ENCODE results near the gene SH3RF3.

The SH3RF3 gene

DNA sequence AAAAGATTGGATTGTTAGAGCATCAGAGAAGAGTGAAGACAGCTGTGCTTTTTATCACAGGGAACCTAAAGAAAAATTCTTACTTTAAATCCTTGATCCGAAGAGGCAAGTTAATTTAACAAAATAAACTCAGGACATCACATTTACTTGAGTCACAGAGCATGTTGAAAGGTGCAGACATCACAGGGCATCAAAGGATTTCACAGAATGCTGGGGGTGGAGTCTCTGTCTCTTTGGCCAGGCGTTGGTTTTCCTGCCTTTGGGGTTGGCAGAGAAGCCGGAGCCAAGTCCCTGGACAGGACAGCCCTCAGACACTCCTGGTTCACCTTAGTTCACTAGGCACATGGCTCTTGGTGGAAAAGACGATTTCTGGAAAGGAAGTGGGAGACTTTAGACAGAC is 56.3 kb downstream of the SH3RF3 start:
- DNase-seq, result no peak

DNA sequence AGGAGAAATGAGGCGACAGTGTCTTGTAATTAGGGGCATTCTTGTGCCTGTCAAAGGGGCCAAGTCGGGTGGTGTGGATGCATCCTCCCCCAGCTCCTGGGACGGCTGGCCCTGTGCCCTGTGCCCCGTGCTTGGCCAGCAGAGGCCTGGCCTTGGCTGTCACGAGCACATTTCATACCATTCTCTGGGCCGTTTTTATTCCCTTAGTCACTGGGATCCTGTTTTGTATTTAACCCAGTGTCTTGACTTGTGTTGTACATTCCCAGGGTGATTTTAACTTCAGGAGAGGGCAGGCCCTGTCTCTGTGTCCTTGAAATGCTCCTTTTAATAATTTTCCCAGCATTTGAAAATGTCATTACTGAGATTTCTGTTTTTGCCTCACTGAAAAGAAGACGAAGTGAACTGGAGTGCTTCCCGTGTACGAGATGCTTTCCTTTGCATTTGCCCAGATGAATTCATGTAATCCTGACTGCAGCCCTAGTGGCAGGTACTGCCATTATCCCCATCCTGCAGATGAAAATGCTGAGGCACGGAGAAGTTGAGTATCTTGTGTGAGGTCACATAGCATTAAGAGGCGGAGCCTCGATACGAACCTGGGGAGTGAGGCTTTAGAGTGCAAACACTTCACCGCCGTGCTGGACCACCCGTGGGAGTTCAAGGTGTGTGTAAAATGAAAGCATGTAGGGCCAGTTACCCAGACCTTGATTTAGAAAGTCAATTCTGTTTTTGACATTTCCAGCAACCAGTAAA is 57.0 kb downstream of the SH3RF3 start:
- no peak for DNase-seq

DNA sequence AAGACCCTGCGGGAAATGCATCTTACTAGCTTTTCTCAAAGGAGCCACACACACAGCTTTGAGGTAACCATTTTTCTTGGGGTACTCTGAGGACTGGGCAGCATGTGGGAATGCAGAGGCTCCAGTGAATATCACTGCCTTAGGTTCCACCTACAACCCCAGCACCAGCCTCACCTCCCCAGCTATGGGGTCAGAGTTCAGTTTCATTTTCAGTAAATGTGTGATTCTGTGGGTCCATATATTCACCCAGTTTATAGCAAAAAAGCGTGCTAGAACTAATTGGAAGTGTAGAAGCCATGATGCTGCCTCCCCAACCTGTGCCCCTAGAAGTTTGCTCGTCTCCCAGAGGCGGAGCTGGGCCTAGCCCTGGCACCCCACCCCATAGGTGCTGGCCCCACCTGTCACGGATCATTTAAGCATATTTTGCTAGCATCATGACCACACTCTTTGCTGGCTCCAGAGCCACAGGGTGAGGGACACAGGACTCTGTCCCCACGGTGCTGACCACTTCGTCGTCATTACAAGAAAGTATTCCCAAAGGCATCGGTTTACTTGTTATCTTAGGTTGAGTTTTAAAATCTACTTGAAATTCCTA is 57.7 kb downstream of the SH3RF3 start:
- DNase-seq, result no peak

GRCh38 chr2:109187711-109188495 is 58.9 kb downstream of the SH3RF3 start:
- no peak for DNase-seq

- no peak for DNase-seq
Measured at GRCh38 chr2:109188496-109188890, 59.5 kb downstream of the SH3RF3 start.

DNA sequence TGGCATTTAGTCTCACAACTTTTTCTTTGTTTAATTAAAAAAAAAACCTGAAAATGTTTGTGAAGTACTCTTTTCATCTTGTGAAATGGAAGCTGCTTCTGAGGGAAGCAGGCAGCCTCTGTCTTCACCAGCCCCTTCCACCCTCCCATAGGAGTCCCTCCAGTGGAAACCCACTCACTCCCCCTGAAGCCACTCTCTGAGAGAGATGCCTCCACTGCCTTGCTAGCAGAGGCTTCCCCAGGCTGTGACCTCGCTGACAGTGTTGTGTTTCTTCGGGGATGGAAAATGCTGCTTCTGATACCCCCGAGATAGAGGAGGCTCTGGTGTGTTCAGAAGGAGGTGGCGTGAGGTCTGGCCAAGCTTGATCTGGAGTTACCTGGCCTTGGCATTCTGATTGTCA is 59.9 kb downstream of the SH3RF3 start:
- DNase-seq, result no peak

GRCh38 chr2:109189751-109190150 is 60.7 kb downstream of the SH3RF3 start:
- DNase-seq, result no peak

GRCh38 chr2:109193807-109194619 is 65.0 kb downstream of the SH3RF3 start:
- no peak for DNase-seq

DNA sequence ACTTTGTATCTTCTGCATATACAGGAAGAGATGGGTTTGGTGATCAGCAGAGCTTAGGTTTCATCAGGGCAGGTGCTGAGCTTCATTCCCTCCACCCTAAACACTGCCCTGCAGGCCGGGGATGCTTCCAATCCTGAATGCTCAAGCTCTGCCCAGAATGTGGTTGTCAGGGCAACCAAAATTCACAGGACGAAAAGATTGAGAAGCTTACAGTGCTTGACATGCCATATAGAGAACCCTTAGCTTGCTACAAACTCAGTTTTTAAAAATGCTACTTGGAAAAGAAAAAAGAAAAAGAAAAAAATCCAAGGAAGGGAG is 65.6 kb downstream of the SH3RF3 start:
- no peak for DNase-seq

DNA sequence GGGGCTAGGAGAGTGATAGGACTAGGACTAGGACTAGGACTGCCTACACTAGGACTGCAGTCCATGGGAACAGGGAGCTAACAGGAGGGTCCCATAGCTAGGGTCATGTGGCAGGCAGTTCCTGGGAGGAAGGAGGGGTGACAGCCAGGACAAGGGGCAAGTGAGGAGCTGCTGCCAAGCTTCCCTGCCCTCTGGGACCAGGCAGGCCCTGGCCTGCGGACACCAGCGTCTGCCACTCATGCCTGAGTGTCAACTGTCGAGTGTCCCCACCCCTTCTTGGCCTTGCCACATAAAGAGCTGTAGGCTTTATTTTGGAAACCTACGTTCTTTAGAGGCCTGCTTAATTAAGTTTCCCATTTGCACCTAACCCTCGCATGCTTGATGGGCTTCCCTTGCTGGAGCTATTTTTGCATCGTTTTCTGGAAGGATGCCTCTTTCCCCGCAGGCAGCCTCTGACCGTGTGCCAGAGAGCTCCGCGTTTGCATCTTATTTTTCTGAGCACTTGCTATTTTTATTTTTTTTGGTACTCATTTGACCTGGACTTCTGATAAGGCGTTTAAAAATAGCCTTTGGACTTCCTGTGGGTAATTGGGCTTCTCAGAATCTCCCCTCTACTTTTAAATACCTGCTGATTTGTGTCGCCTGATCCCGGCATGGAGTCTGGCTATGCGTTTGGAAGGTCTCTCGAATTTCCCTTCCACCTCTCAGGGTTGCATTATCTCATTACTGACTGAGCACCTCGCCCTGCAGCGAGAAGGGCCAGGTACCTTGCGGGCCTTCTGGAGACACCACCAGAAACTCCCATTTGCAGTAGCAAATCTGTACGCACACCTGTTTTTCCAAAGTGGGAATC is 66.4 kb downstream of the SH3RF3 start:
- DNase-seq, result no peak

- DNase-seq, result no peak
Measured at GRCh38 chr2:109196081-109196875, 67.3 kb downstream of the SH3RF3 start.

DNA sequence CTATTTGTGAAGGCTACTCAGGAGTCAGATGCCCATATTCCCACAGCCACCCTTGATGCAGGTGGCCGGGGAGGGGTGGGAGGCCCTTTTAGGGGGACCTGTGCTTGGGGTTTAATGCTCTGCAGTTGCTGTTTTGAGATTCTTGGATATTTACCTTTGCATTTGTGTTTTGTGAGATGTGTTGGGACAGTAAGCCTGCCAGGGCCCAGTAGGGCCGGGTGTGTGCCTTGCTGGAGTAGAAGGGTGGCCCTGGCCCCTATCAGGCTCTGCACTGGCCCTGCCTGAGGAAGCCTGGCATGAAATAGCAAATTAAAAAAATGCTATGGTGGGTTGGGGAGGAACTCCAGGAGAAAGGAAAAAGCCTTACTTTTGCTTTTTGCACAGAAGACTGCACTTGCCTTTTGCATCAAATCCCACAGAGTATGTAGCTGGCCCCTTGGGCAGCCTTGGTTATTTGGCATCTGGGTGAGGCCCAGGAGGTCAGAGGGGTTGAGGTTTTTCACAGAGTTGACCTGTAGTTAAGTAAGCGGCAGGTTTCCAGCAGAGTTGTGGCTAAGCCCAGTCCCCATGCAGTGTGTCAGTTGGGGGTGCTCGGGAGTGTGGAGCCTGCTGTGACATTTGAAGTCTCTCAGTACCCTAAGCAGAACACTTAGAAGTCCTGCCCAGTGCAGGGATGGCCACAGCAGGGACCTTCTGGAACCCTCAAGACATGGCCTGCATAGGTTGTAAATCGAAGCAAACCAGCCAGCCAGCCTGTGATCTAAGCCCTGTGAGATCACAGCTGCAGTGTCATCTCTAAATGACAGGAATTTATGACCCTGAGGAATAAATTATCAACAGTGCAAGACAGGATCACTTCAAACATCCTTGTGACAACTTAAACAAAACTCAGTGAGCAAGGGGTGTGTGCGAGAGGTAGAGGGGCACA is 68.8 kb downstream of the SH3RF3 start:
- no peak for DNase-seq

GRCh38 chr2:109199790-109200189 is 70.8 kb downstream of the SH3RF3 start:
- DNase-seq, result no peak

- no peak for DNase-seq
Measured at GRCh38 chr2:109200616-109201464, 71.8 kb downstream of the SH3RF3 start.

DNA sequence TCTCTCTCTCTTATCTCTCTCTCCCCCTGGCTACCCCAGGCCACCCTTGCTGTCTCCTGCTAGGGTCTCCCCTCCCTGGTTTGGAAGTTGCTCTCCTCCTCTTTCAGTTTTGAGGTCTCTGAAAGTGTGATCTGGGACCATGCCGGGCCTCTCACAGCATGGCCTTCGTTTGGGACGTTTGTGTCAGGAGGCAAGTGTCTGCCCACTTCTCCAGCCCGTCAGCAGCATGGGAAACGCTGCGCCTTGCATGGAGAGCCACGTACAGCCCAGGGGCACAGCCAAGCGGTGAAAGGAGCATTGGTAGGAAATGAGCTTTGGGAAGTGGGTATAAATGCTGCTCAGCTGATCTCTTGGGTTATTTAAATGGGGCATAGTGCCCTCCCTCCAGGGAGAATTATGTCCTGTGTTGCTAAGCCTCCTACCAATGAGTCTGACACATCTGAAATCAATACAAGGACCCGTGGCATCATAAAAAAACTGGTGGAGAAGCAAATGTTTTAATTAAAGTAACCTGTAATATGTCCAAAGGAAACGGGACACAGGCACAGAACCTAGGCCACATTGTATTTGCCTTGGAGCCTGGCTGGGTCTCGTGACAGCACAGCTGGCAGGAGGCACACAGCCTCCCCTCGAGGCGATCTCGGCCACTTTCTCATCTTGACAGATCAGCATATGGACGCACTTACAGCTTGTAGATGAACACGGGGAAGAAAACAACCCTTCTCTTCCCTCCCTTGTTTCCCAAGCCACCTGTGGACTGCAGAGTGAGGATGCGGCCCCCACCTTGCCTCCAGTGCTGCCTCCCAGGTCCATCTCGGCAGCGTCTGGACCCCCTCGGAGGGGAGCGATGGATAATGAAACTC is 72.7 kb downstream of the SH3RF3 start:
- no peak for DNase-seq

DNA sequence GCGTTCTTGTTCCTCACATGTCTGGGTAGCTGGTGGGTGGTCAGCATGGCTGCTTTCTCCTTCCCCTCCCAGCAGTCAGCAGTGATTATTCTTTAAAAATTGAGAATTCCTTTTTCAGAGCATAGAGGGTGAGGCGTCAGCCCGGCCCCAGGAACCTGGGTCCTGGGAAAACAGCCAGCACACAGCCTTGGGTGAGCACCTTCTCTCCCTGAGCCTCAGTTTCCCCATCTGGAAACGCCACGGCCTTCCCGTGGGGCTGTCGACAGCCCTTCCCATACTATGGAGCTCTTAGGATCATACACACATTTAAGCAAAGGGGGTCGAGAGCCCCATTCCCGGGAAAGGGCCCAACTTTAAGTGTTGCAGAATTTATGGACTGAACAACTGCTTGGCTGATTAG is 73.5 kb downstream of the SH3RF3 start:
- DNase-seq, result no peak

- DNase-seq, result no peak
Measured at GRCh38 chr2:109203246-109204011, 74.4 kb downstream of the SH3RF3 start.

DNA sequence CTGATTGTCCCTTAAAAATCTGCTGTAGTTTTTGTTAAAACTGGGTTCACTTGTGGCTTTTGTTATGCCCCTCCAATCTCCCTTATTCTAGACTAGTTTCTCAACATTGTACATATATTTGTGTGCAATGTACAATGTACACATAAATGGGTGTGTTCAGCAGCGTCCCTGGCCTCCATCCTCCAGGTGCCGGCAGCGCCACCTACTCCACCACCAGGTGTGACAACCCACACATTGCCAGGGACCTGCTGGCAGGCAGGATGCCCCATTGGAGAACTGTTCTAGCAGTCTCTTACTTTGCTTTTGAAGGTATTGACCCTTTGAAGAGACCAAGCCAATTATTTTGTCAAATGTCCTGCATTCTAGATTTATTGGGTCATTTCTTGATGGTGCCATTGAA is 75.4 kb downstream of the SH3RF3 start:
- no peak for DNase-seq

Measured in DMS 273 treated with DMSO at 0.1 percent for 48 hours (cell line).